ENCODE results near the gene PIGU.

The PIGU gene

GRCh38 chr20:34522969-34523871, 153.7 kb downstream of the PIGU start:
- Histone ChIP-seq H3K9me3 (ENCODE audit: control insufficient read depth, insufficient read depth, low read depth, low read length) (no peaks in the 10 kb centered on the region), H3K36me3 (ENCODE audit: control insufficient read depth in 2 of 2, insufficient read depth in 1 of 2, low read length in 2 of 2) (peaks cover 0 to 55% of the 10 kb centered on the region in 2 experiments; a peak in 2 of 3 replicates), H3K4me3 (ENCODE audit: low read depth, low read length) (no peak overlapping the region), H3K27ac (ENCODE audit: extremely low read depth, low read depth, low read length) (no peak overlapping the region), H3K4me1 (ENCODE audit: control insufficient read depth, insufficient read depth, low read length) (peaks cover 9% of the 10 kb centered on the region)
- ChIA-PET POLR2A (interaction anchor here (1.0 kb wide), 2 partner anchors 160 to 209 kb away, joined by 3 to 5 read pairs; partner anchors contain the start of gene ITCH), CTCF (interaction anchor here (0.5 to 7.7 kb wide), 29 partner anchors 9 to 337 kb away, joined by 3 to 116 read pairs (median 4); partner anchors contain the start of gene ITCH)
- TF ChIP-seq ATF2 (tag by site-specific recombination; IDR thresholded peaks at IDR 0.05; ENCODE audit: low read depth): no peak
- peak; percentile 34; the same call in 1 of the 2 replicates for TF ChIP-seq PATZ1 (tag by site-specific recombination; IDR thresholded peaks at IDR 0.05)
- no peak for TF ChIP-seq PBX3 (CRISPR knock-in tag; IDR thresholded peaks at IDR 0.05)
- TF ChIP-seq ZNF658 (tag by site-specific recombination; IDR thresholded peaks at IDR 0.05): no peak
- TF ChIP-seq ZIC2 (tag by site-specific recombination; IDR thresholded peaks at IDR 0.05): peak; percentile 89
- TF ChIP-seq ZBTB8A (tag by site-specific recombination; IDR thresholded peaks at IDR 0.05): peak; percentile 69
- TF ChIP-seq ZNF24 (tag by site-specific recombination; IDR thresholded peaks at IDR 0.05): peak; percentile 40; the same call in 1 of the 2 replicates
- no peak for TF ChIP-seq ZNF837 (tag by site-specific recombination; IDR thresholded peaks at IDR 0.05)
- TF ChIP-seq WT1 (tag by site-specific recombination; IDR thresholded peaks at IDR 0.05): 0 out of 2 replicates have a peak, but pooled peaks have one; percentile 18
- TF ChIP-seq ZNF626 (tag by site-specific recombination; IDR thresholded peaks at IDR 0.05): no peak
- TF ChIP-seq ZNF707 (tag by site-specific recombination; IDR thresholded peaks at IDR 0.05): no peak
- TF ChIP-seq ZNF2 (tag by site-specific recombination; IDR thresholded peaks at IDR 0.05): no peak
- peak; percentile 75; the same call in 1 of the 2 replicates for TF ChIP-seq ZNF76 (tag by site-specific recombination; IDR thresholded peaks at IDR 0.05; ENCODE audit: borderline replicate concordance, low read depth)
- TF ChIP-seq OSR2 (tag by site-specific recombination; IDR thresholded peaks at IDR 0.05): peak; percentile 31; the same call in 1 of the 2 replicates
- TF ChIP-seq EGR2 (tag by site-specific recombination; IDR thresholded peaks at IDR 0.05; ENCODE audit: low read depth): no peak
- peak; percentile 74 for TF ChIP-seq GLIS1 (tag by site-specific recombination; IDR thresholded peaks at IDR 0.05)
- no peak for TF ChIP-seq ZBTB26 (tag by site-specific recombination; optimal IDR thresholded peaks at IDR 0.05)
- TF ChIP-seq SCRT2 (tag by site-specific recombination; IDR thresholded peaks at IDR 0.05): peak; percentile 84
- peak; percentile 48; the same call in 1 of the 2 replicates for TF ChIP-seq ZEB2 (tag by site-specific recombination; IDR thresholded peaks at IDR 0.05)
- TF ChIP-seq ZNF654 (tag by site-specific recombination; IDR thresholded peaks at IDR 0.05; ENCODE audit: low read depth): peak; percentile 87
- peak; percentile 95 for TF ChIP-seq ZBTB20 (tag by site-specific recombination; IDR thresholded peaks at IDR 0.05)
- TF ChIP-seq ZNF660 (tag by site-specific recombination; IDR thresholded peaks at IDR 0.05): 0 out of 2 replicates have a peak, but pooled peaks have one; percentile 39
- TF ChIP-seq ZNF366 (tag by site-specific recombination; conservative IDR thresholded peaks at IDR 0.05): peak; percentile 71
- TF ChIP-seq ZNF292 (tag by site-specific recombination; IDR thresholded peaks at IDR 0.05; ENCODE audit: borderline replicate concordance, low read depth): no peak
- TF ChIP-seq ZNF184 (tag by site-specific recombination; IDR thresholded peaks at IDR 0.05): no peak
- 0 out of 2 replicates have a peak, but pooled peaks have one; percentile 32 for TF ChIP-seq ZNF639 (tag by site-specific recombination; IDR thresholded peaks at IDR 0.05)
- peak; percentile 42; the same call in 1 of the 2 replicates for TF ChIP-seq KLF17 (tag by site-specific recombination; IDR thresholded peaks at IDR 0.05)
- TF ChIP-seq ZNF623 (tag by site-specific recombination; IDR thresholded peaks at IDR 0.05): peak; percentile 15; the same call in 1 of the 2 replicates
- 0 out of 2 replicates have a peak, but pooled peaks have one; percentile 28 for TF ChIP-seq ZFP37 (tag by site-specific recombination; IDR thresholded peaks at IDR 0.05)

All from HEK293 (cell line).